T-cell (primary cell): ENCODE data around the gene ZNF133. TPM values are rescaled to one million over a fixed set of nuclear protein-coding genes. Genes with fewer than 3 reads are reported as not detected.

Experiments
- ATAC-seq, 4 experiments: fragments of 200-7000 bp in 3 of 4; fragments of 150-1000 bp in 1 of 4; cut with Tn5 transposase; replicated peaks in 1 of 4; 1 replicate in 3 of 4; 2 replicates in 1 of 4; pipeline ENCODE4 v1.10.0; 2021; ENCODE audit warnings: moderate library complexity in 3 of 4, mild to moderate bottlenecking in 2 of 4, moderate number of reproducible peaks in 1 of 4
- CTCF ChIA-PET, 2 donors: fragments of 300-600 bp; sonication (Branson Sonifier 250); formaldehyde crosslinking; loops; one replicate each; lab custom pipeline; 2022; ENCODE audit warnings: antibody characterized with exemption in 2 of 2; lab: Charles Lee
- POLR2A ChIA-PET, 2 donors: fragments of 300-600 bp; sonication (Branson Sonifier 250); formaldehyde crosslinking; loops; one replicate each; lab custom pipeline; 2022; ENCODE audit warnings: antibody characterized with exemption in 2 of 2; lab: Charles Lee
- DNase-seq, 35 experiments: peaks; one replicate each; pipeline versions ENCODE4 v3.0.0 to v3.0.0-alpha.2; 2013 to 2023
- H3K27ac ChIP-seq: one replicate; pipeline ENCODE4 v1.5.1; 2013; ENCODE audit warnings: low read length
- H3K27me3 ChIP-seq, 2 experiments: replicated peaks in 1 of 2; 1 replicate in 1 of 2; 2 replicates in 1 of 2; pipeline versions ENCODE4 v1.6.1 to v1.7.0; 2013; ENCODE audit warnings: low read length in 1 of 2, mixed read lengths in 1 of 2; ENCODE audit not compliant: control insufficient read depth in 2 of 2, insufficient read depth in 2 of 2; ENCODE audit errors: extremely low read depth in 1 of 2
- H3K36me3 ChIP-seq, 2 donors: 1 replicate in 1 of 2; 2 replicates in 1 of 2; pipeline versions ENCODE4 v1.6.1 to v1.7.0; 2013; ENCODE audit warnings: low read length in 1 of 2; ENCODE audit not compliant: control insufficient read depth in 2 of 2, insufficient read depth in 1 of 2; ENCODE audit errors: extremely low read depth in 1 of 2
- H3K4me1 ChIP-seq, 2 experiments: 1 replicate in 1 of 2; 2 replicates in 1 of 2; pipeline versions ENCODE4 v1.6.1 to v1.7.0; 2013; ENCODE audit warnings: low read length in 2 of 2, mixed read lengths in 1 of 2; ENCODE audit not compliant: insufficient read depth in 2 of 2, control insufficient read depth in 1 of 2; ENCODE audit errors: extremely low read depth in 1 of 2
- H3K4me3 ChIP-seq, 2 donors: 1 replicate in 1 of 2; 2 replicates in 1 of 2; pipeline versions ENCODE4 v1.5.1 to v1.7.0; 2013; ENCODE audit warnings: mild to moderate bottlenecking in 2 of 2, low read length in 1 of 2, moderate library complexity in 1 of 2; ENCODE audit not compliant: control insufficient read depth in 1 of 2; ENCODE audit errors: extremely low read depth in 1 of 2
- H3K9me3 ChIP-seq: 2 replicates; pipeline ENCODE4 v1.7.0; 2013
- H3K27ac Mint-ChIP-seq, 2 donors: one replicate each; pipeline ENCODE4 v1.8.0; 2020 to 2021; ENCODE audit warnings: mild to moderate bottlenecking in 2 of 2, mixed read lengths in 2 of 2
- H3K27me3 Mint-ChIP-seq, 2 donors: one replicate each; pipeline ENCODE4 v1.8.0; 2021 to 2022; ENCODE audit warnings: mixed read lengths in 2 of 2
- H3K36me3 Mint-ChIP-seq: one replicate; pipeline ENCODE4 v1.8.0; 2021; ENCODE audit warnings: mixed read lengths
- H3K4me1 Mint-ChIP-seq, 3 donors: one replicate each; pipeline ENCODE4 v1.8.0; 2020 to 2022; ENCODE audit warnings: mixed read lengths in 3 of 3, mild to moderate bottlenecking in 1 of 3
- H3K4me3 Mint-ChIP-seq, 3 donors: one replicate each; pipeline ENCODE4 v1.8.0; 2020 to 2022; ENCODE audit warnings: mild to moderate bottlenecking in 3 of 3, mixed read lengths in 3 of 3, moderate library complexity in 3 of 3
- H3K9me3 Mint-ChIP-seq, 3 donors: one replicate each; pipeline ENCODE4 v1.8.0; 2020 to 2022; ENCODE audit warnings: mixed read lengths in 3 of 3
- WGBS: methylation state at CpG from one replicate; pipeline ENCODE4 v1.1.5; 2013; ENCODE audit warnings: missing lambda C conversion rate; ENCODE audit not compliant: insufficient coverage; 5-methylcytosine and 5-hydroxymethylcytosine counted together
- total RNA-seq, 35 experiments: library from RNA in 6 of 35; stranded (reverse) in 6 of 35; fragments of 120-200 nt in 1 of 35; gene quantifications; one replicate each; pipeline versions ENCODE4 v1.2.1 to v1.2.4 and lab custom pipeline; 2013 to 2026

Gene ZNF133
- total RNA-seq, 5 donors from 2014 or later (not counting 1 experiment from before 2014, with no cell fraction given): 6.8 to 14.6 (median 9.0) TPM

GRCh38 chr20:18312723-18313122 is 24.4 kb downstream of the ZNF133 start:
- no peaks in the 10 kb centered on the region for H3K4me1 ChIP-seq
- Mint-ChIP-seq H3K36me3 (peaks cover 69% of the 10 kb centered on the region), H3K4me1 (no peaks in the 10 kb centered on the region), H3K9me3 (no peaks in the 10 kb centered on the region), H3K4me3 (no peak overlapping the region), H3K27me3 (no peaks in the 10 kb centered on the region), H3K27ac (no peak overlapping the region)
- DNase-seq (no peak), ATAC-seq (no peak)
- H3K9me3 ChIP-seq: no peaks in the 10 kb centered on the region
- ChIA-PET POLR2A (no interaction called here), CTCF (no interaction called here)
- no peak overlapping the region for H3K27ac ChIP-seq
- H3K27me3 ChIP-seq: no peaks in the 10 kb centered on the region
- no peak overlapping the region for H3K4me3 ChIP-seq
- peaks cover 2 to 17% of the 10 kb centered on the region in 2 donors for H3K36me3 ChIP-seq
- WGBS: no CpG with 5 or more reads among the region's 9 CpGs

- H3K27ac ChIP-seq: no peak overlapping the region
- ATAC-seq (no peak), DNase-seq (no peak)
- no peaks in the 10 kb centered on the region for H3K4me1 ChIP-seq
- Mint-ChIP-seq H3K9me3 (no peaks in the 10 kb centered on the region), H3K36me3 (peaks cover 67% of the 10 kb centered on the region), H3K4me3 (no peak overlapping the region), H3K27ac (no peak overlapping the region), H3K4me1 (no peaks in the 10 kb centered on the region), H3K27me3 (no peaks in the 10 kb centered on the region)
- no peaks in the 10 kb centered on the region for H3K27me3 ChIP-seq
- peaks cover 2 to 17% of the 10 kb centered on the region in 2 donors for H3K36me3 ChIP-seq
- no peaks in the 10 kb centered on the region for H3K9me3 ChIP-seq
- ChIA-PET POLR2A (no interaction called here), CTCF (no interaction called here)
- H3K4me3 ChIP-seq: no peak overlapping the region
- WGBS: no CpG with 5 or more reads among the region's 1 CpG
Observed at GRCh38 chr20:18313411-18313810, 25.1 kb downstream of the ZNF133 start.

- ChIA-PET CTCF (no interaction called here), POLR2A (no interaction called here)
- Mint-ChIP-seq H3K4me3 (no peak overlapping the region), H3K36me3 (peaks cover 53% of the 10 kb centered on the region), H3K9me3 (no peaks in the 10 kb centered on the region), H3K4me1 (no peaks in the 10 kb centered on the region), H3K27me3 (no peaks in the 10 kb centered on the region), H3K27ac (no peak overlapping the region)
- no peak overlapping the region for H3K27ac ChIP-seq
- DNase-seq (no peak), ATAC-seq (no peak)
- WGBS: 96% methylated on average over 8 of the region's 8 CpGs
- no peaks in the 10 kb centered on the region for H3K27me3 ChIP-seq
- peaks cover 2 to 12% of the 10 kb centered on the region in 2 donors for H3K36me3 ChIP-seq
- no peaks in the 10 kb centered on the region for H3K9me3 ChIP-seq
- no peak overlapping the region for H3K4me3 ChIP-seq
- H3K4me1 ChIP-seq: no peaks in the 10 kb centered on the region
Observed at GRCh38 chr20:18314786-18315406, 26.6 kb downstream of the ZNF133 start.

- no peaks in the 10 kb centered on the region for H3K9me3 Mint-ChIP-seq
- no peaks in the 10 kb centered on the region for H3K27me3 Mint-ChIP-seq
- H3K4me1 ChIP-seq: no peaks in the 10 kb centered on the region
- 96% methylated on average over 8 of the region's 15 CpGs for WGBS
- no peak overlapping the region for H3K4me3 Mint-ChIP-seq
- H3K9me3 ChIP-seq: no peaks in the 10 kb centered on the region
- no peaks in the 10 kb centered on the region for H3K4me1 Mint-ChIP-seq
- H3K27ac ChIP-seq: no peak overlapping the region
- H3K4me3 ChIP-seq: no peak overlapping the region
- H3K27me3 ChIP-seq: no peaks in the 10 kb centered on the region
- H3K36me3 ChIP-seq: peaks cover 2 to 12% of the 10 kb centered on the region in 2 donors
- DNase-seq (no peak), ATAC-seq (no peak)
- peaks cover 48% of the 10 kb centered on the region for H3K36me3 Mint-ChIP-seq
- no peak overlapping the region for H3K27ac Mint-ChIP-seq
- ChIA-PET POLR2A (no interaction called here), CTCF (no interaction called here)
Observed at GRCh38 chr20:18316166-18316565, 27.8 kb downstream of the ZNF133 start.

- H3K4me3 Mint-ChIP-seq: no peak overlapping the region
- no peaks in the 10 kb centered on the region for H3K27me3 Mint-ChIP-seq
- Histone ChIP-seq H3K4me1 (no peaks in the 10 kb centered on the region), H3K27me3 (no peaks in the 10 kb centered on the region), H3K36me3 (no peaks in the 10 kb centered on the region), H3K27ac (no peak overlapping the region), H3K4me3 (no peak overlapping the region), H3K9me3 (no peaks in the 10 kb centered on the region)
- H3K27ac Mint-ChIP-seq: no peak overlapping the region
- no peak for ATAC-seq
- H3K4me1 Mint-ChIP-seq: no peaks in the 10 kb centered on the region
- DNase-seq: no peak
- peaks cover 0 to under 1% (median 0%) of the 10 kb centered on the region in 3 donors for H3K9me3 Mint-ChIP-seq
- POLR2A ChIA-PET: interaction anchor here in 1 of 2 donors (0.7 kb wide), 1 partner anchor 149 kb away, joined by 3 read pairs; no protein-coding TSS in a partner anchor
- peaks cover 13% of the 10 kb centered on the region for H3K36me3 Mint-ChIP-seq
- CTCF ChIA-PET: no interaction called here
Observed at GRCh38 chr20:18321316-18321715, 33.0 kb downstream of the ZNF133 start.

- Histone ChIP-seq H3K27me3 (no peaks in the 10 kb centered on the region), H3K9me3 (peaks cover under 1% of the 10 kb centered on the region), H3K36me3 (no peaks in the 10 kb centered on the region), H3K4me1 (no peaks in the 10 kb centered on the region), H3K27ac (no peak overlapping the region), H3K4me3 (no peak overlapping the region)
- Mint-ChIP-seq H3K27me3 (no peaks in the 10 kb centered on the region), H3K9me3 (peaks cover 0 to 4% (median 3%) of the 10 kb centered on the region in 3 donors), H3K27ac (no peak overlapping the region), H3K36me3 (peaks cover 5% of the 10 kb centered on the region), H3K4me1 (no peaks in the 10 kb centered on the region), H3K4me3 (no peak overlapping the region)
- ATAC-seq (no peak), DNase-seq (no peak)
- CTCF ChIA-PET: no interaction called here
- 97% methylated on average over 3 of the region's 10 CpGs for WGBS
- POLR2A ChIA-PET: interaction anchor here in 1 of 2 donors (0.7 kb wide), 1 partner anchor 148 kb away, joined by 3 read pairs; no protein-coding TSS in a partner anchor
Observed at GRCh38 chr20:18321976-18322950, 33.9 kb downstream of the ZNF133 start.
